HEK293 (cell line): ENCODE results near the gene CCT3.

Experiments used
- CTCF ChIA-PET: fragments of 350-600 bp; formaldehyde crosslinking; extraction: SDS; loops from one replicate; lab custom pipeline; 2021; ENCODE audit warnings: antibody characterized with exemption; lab: Yijun Ruan, JAX
- POLR2A ChIA-PET: fragments of 300-600 bp; formaldehyde crosslinking; extraction: SDS; loops from one replicate; lab custom pipeline; 2020; ENCODE audit warnings: antibody characterized with exemption, inconsistent platforms; lab: Yijun Ruan, JAX
- H3K27ac ChIP-seq: fragments of 200-500 bp; sonication (Bioruptor generic); 2 replicates; pipeline ENCODE4 v1.5.1; 2014; ENCODE audit warnings: low read depth, low read length, control low read depth, inconsistent platforms; ENCODE audit errors: extremely low read depth
- H3K36me3 ChIP-seq, 2 experiments: fragments of 200-500 bp in 1 of 2; sonication (Bioruptor generic) in 1 of 2; 1 replicate in 1 of 2; 2 replicates in 1 of 2; pipeline ENCODE4 v1.5.1; 2014 to 2017; ENCODE audit warnings: inconsistent platforms in 2 of 2, low read length in 2 of 2; ENCODE audit not compliant: control insufficient read depth in 2 of 2, insufficient read depth in 1 of 2
- H3K4me1 ChIP-seq: fragments of 200-500 bp; sonication (Bioruptor generic); 2 replicates; pipeline ENCODE4 v1.5.1; 2014; ENCODE audit warnings: mild to moderate bottlenecking, low read length, inconsistent platforms; ENCODE audit not compliant: control insufficient read depth, insufficient read depth
- H3K4me3 ChIP-seq: 2 replicates; pipeline ENCODE4 v1.5.1; 2011; ENCODE audit warnings: low read depth, mild to moderate bottlenecking, control low read depth, low read length, moderate library complexity
- H3K9me3 ChIP-seq: fragments of 200-500 bp; sonication (Bioruptor generic); 2 replicates; pipeline ENCODE4 v1.5.1; 2014; ENCODE audit warnings: low read depth, low read length, inconsistent platforms; ENCODE audit not compliant: control insufficient read depth, insufficient read depth
- BCL6B ChIP-seq: fragments of 450-650 bp; formaldehyde crosslinking; IDR thresholded peaks from 2 replicates; pipeline ENCODE4 v1.5.1; 2017; ENCODE audit warnings: missing biosample characterization, missing genetic modification characterization
- GLIS1 ChIP-seq: fragments of 450-650 bp; formaldehyde crosslinking; IDR thresholded peaks from 2 replicates; pipeline ENCODE4 v1.5.1; 2016; ENCODE audit warnings: missing biosample characterization, missing genetic modification characterization
- GLIS2 ChIP-seq: fragments of 450-650 bp; formaldehyde crosslinking; IDR thresholded peaks from 2 replicates; pipeline ENCODE4 v1.5.1; 2016; ENCODE audit warnings: missing biosample characterization, missing genetic modification characterization
- HOXC10 ChIP-seq: sonication (generic); formaldehyde crosslinking; IDR thresholded peaks from 2 replicates; pipeline ENCODE4 v1.8.1; 2023; ENCODE audit warnings: mild to moderate bottlenecking, missing genetic modification reagents
- MYNN ChIP-seq: fragments of 450-650 bp; formaldehyde crosslinking; IDR thresholded peaks from 2 replicates; pipeline ENCODE4 v1.5.1; 2016; ENCODE audit warnings: missing biosample characterization, missing genetic modification characterization, borderline replicate concordance
- SP3 ChIP-seq: fragments of 450-650 bp; formaldehyde crosslinking; IDR thresholded peaks from 2 replicates; pipeline ENCODE4 v1.5.1; 2016; ENCODE audit warnings: missing biosample characterization, missing genetic modification characterization
- TCF7L2 ChIP-seq: IDR thresholded peaks from 2 replicates; pipeline ENCODE4 v1.6.1; 2011; ENCODE audit warnings: low read depth, mild to moderate bottlenecking, inconsistent platforms, low read length, moderate library complexity, borderline replicate concordance
- TRIM28 ChIP-seq: IDR thresholded peaks from 2 replicates; pipeline ENCODE4 v1.6.1; 2011; ENCODE audit warnings: low read length, control low read depth, borderline replicate concordance
- ZFP41 ChIP-seq: fragments of 450-650 bp; formaldehyde crosslinking; IDR thresholded peaks from 2 replicates; pipeline ENCODE4 v1.5.1; 2016; ENCODE audit warnings: missing biosample characterization, missing genetic modification characterization, borderline replicate concordance
- ZNF10 ChIP-seq: fragments of 450-650 bp; formaldehyde crosslinking; IDR thresholded peaks from 2 replicates; pipeline ENCODE4 v1.5.1; 2017; ENCODE audit warnings: missing biosample characterization, missing genetic modification characterization
- ZNF148 ChIP-seq: fragments of 450-650 bp; formaldehyde crosslinking; IDR thresholded peaks from 2 replicates; pipeline ENCODE4 v1.5.0; 2017; ENCODE audit warnings: missing biosample characterization, missing genetic modification characterization, borderline replicate concordance
- ZNF274 ChIP-seq, 2 experiments: fragments of 200-500 bp in 1 of 2; fragments of 450-650 bp in 1 of 2; sonication (Bioruptor generic) in 1 of 2; formaldehyde crosslinking in 1 of 2; IDR thresholded peaks; 2 replicates each; pipeline versions ENCODE4 v1.5.1 to v1.6.1; 2014 to 2016; ENCODE audit warnings: borderline replicate concordance in 1 of 2, inconsistent platforms in 1 of 2, low read length in 1 of 2, missing biosample characterization in 1 of 2, missing genetic modification characterization in 1 of 2
- ZNF292 ChIP-seq: fragments of 450-650 bp; formaldehyde crosslinking; IDR thresholded peaks from 2 replicates; pipeline ENCODE4 v1.5.1; 2016; ENCODE audit warnings: low read depth, missing biosample characterization, missing genetic modification characterization, borderline replicate concordance
- ZNF366 ChIP-seq: fragments of 450-650 bp; formaldehyde crosslinking; conservative IDR thresholded peaks from 2 replicates; pipeline ENCODE4 v1.5.1; 2016; ENCODE audit warnings: missing biosample characterization, missing genetic modification characterization
- ZNF416 ChIP-seq: fragments of 450-650 bp; formaldehyde crosslinking; IDR thresholded peaks from 2 replicates; pipeline ENCODE4 v1.5.1; 2016; ENCODE audit warnings: missing biosample characterization, missing genetic modification characterization
- ZNF521 ChIP-seq: fragments of 450-650 bp; formaldehyde crosslinking; IDR thresholded peaks from 2 replicates; pipeline ENCODE4 v1.5.1; 2017; ENCODE audit warnings: missing biosample characterization, mild to moderate bottlenecking, missing genetic modification characterization
- ZNF544 ChIP-seq: fragments of 450-650 bp; formaldehyde crosslinking; IDR thresholded peaks from 2 replicates; pipeline ENCODE4 v1.5.0; 2017; ENCODE audit warnings: missing biosample characterization, missing genetic modification characterization
- ZNF555 ChIP-seq: fragments of 450-650 bp; formaldehyde crosslinking; conservative IDR thresholded peaks from 2 replicates; pipeline ENCODE4 v1.5.1; 2017; ENCODE audit warnings: missing biosample characterization, mild to moderate bottlenecking, missing genetic modification characterization, inconsistent platforms
- ZNF558 ChIP-seq: fragments of 450-650 bp; formaldehyde crosslinking; IDR thresholded peaks from 2 replicates; pipeline ENCODE4 v1.5.1; 2016; ENCODE audit warnings: missing biosample characterization, missing genetic modification characterization
- ZNF571 ChIP-seq: fragments of 450-650 bp; formaldehyde crosslinking; IDR thresholded peaks from 2 replicates; pipeline ENCODE4 v1.5.0; 2017; ENCODE audit warnings: missing biosample characterization, missing genetic modification characterization
- ZNF610 ChIP-seq: fragments of 450-650 bp; formaldehyde crosslinking; IDR thresholded peaks from 2 replicates; pipeline ENCODE4 v1.5.1; 2016; ENCODE audit warnings: missing biosample characterization, missing genetic modification characterization, borderline replicate concordance
- ZNF629 ChIP-seq: fragments of 450-650 bp; formaldehyde crosslinking; IDR thresholded peaks from 2 replicates; pipeline ENCODE4 v1.5.1; 2017; ENCODE audit warnings: missing biosample characterization, missing genetic modification characterization
- ZNF658 ChIP-seq: fragments of 450-650 bp; formaldehyde crosslinking; IDR thresholded peaks from 2 replicates; pipeline ENCODE4; 2016; ENCODE audit warnings: missing biosample characterization, missing genetic modification characterization
- ZNF707 ChIP-seq: fragments of 450-650 bp; formaldehyde crosslinking; IDR thresholded peaks from 2 replicates; pipeline ENCODE4 v1.5.1; 2016; ENCODE audit warnings: missing biosample characterization, missing genetic modification characterization
- ZNF776 ChIP-seq: fragments of 450-650 bp; formaldehyde crosslinking; IDR thresholded peaks from 2 replicates; pipeline ENCODE4 v1.5.0; 2017; ENCODE audit warnings: missing biosample characterization, missing genetic modification characterization, borderline replicate concordance
- ZNF791 ChIP-seq: fragments of 450-650 bp; formaldehyde crosslinking; IDR thresholded peaks from 2 replicates; pipeline ENCODE4 v1.5.1; 2016; ENCODE audit warnings: missing biosample characterization, missing genetic modification characterization
- ZXDB ChIP-seq: fragments of 450-650 bp; formaldehyde crosslinking; IDR thresholded peaks from 2 replicates; pipeline ENCODE4 v1.5.1; 2016; ENCODE audit warnings: missing biosample characterization, missing genetic modification characterization

CCT3 gene

GRCh38 chr1:156344409-156344808 is 6.3 kb upstream of the CCT3 start:
- CTCF ChIA-PET, result interaction anchor here (0.6 to 4.9 kb wide), 10 partner anchors 9 to 255 kb away, joined by 3 to 36 read pairs (median 3); no protein-coding TSS in a partner anchor
- POLR2A ChIA-PET, result no interaction called here
- no peak overlapping the region for H3K4me3 ChIP-seq

GRCh38 chr1:156342166-156342955 is 4.3 kb upstream of the CCT3 start:
- no peaks in the 10 kb centered on the region for H3K36me3 ChIP-seq
- CTCF ChIA-PET, result interaction anchor here (0.7 to 1.4 kb wide), 7 partner anchors 10 to 113 kb away, joined by 3 to 6 read pairs (median 5); no protein-coding TSS in a partner anchor
- no peaks in the 10 kb centered on the region for H3K9me3 ChIP-seq
- H3K4me1 ChIP-seq, result no peaks in the 10 kb centered on the region
- TF ChIP-seq ZNF610 (tag by site-specific recombination), result no peak
- TF ChIP-seq ZNF629, result no peak
- TF ChIP-seq ZNF148 (tag by site-specific recombination), result no peak
- no peak for TF ChIP-seq ZNF521 (tag by site-specific recombination)
- TF ChIP-seq GLIS2 (tag by site-specific recombination), result no peak
- TF ChIP-seq ZNF571 (tag by site-specific recombination), result no peak
- no peak for TF ChIP-seq ZNF416
- TF ChIP-seq TCF7L2, result no peak
- no peak overlapping the region for H3K27ac ChIP-seq
- POLR2A ChIA-PET, result no interaction called here
- H3K4me3 ChIP-seq, result no peak overlapping the region

More at GRCh38 chr1:156344409-156344808, 6.3 kb upstream of the CCT3 start:
- no peaks in the 10 kb centered on the region for H3K4me1 ChIP-seq
- no peak for TF ChIP-seq BCL6B (tag by site-specific recombination)
- no peak for TF ChIP-seq TRIM28
- TF ChIP-seq ZNF707 (tag by site-specific recombination), result no peak
- TF ChIP-seq ZNF791 (tag by site-specific recombination), result no peak
- TF ChIP-seq ZXDB (tag by site-specific recombination), result no peak
- no peak for TF ChIP-seq ZNF10
- no peak for TF ChIP-seq ZNF366 (tag by site-specific recombination)
- TF ChIP-seq ZNF776 (tag by site-specific recombination), result no peak
- no peak for TF ChIP-seq ZNF558 (tag by site-specific recombination)
- TF ChIP-seq ZNF544 (tag by site-specific recombination), result no peak
- no peak for TF ChIP-seq ZFP41
- no peak for TF ChIP-seq GLIS2 (tag by site-specific recombination)
- TF ChIP-seq ZNF658, result no peak
- no peak for TF ChIP-seq HOXC10 (CRISPR knock-in tag)
- no peak for TF ChIP-seq ZNF292 (tag by site-specific recombination)
- TF ChIP-seq MYNN (tag by site-specific recombination), result no peak
- TF ChIP-seq SP3 (tag by site-specific recombination), result no peak
- TF ChIP-seq ZNF555, result no peak
- TF ChIP-seq ZNF274 (IDR thresholded peaks at IDR 0.05; ENCODE audit: low read length), result no peak
- no peak for TF ChIP-seq ZNF274 (tag by site-specific recombination; IDR thresholded peaks at IDR 0.05; ENCODE audit: borderline replicate concordance)
- TF ChIP-seq GLIS1 (tag by site-specific recombination), result no peak
- H3K36me3 ChIP-seq, result no peaks in the 10 kb centered on the region
- H3K9me3 ChIP-seq, result no peaks in the 10 kb centered on the region
- no peak overlapping the region for H3K27ac ChIP-seq
